ENCODE results near the gene PDCD6IP.
"Not testable (repeated sequence)": the region's sequence is repeated elsewhere in the genome, so short reads cannot be mapped to it uniquely, and the experiment has no call there.

Gene PDCD6IP

GRCh38 chr3:33798418-33799201, at the start of gene PDCD6IP:
TSS of gene PDCD6IP (plus strand) at chr3:33798630. CDS start at chr3:33798729, 99 bp downstream.
- DNase-seq, result peak; percentile 82

- DNase-seq, result no peak
These were observed 48.8 kb upstream of the PDCD6IP start for GRCh38 chr3:33749546-33750210.

GRCh38 chr3:33750211-33750548, 48.2 kb upstream of the PDCD6IP start:
- no peak for DNase-seq

- no peak for DNase-seq
These were observed 47.1 kb upstream of the PDCD6IP start for GRCh38 chr3:33751336-33751735.

- not testable (repeated sequence) for DNase-seq
These were observed 44.0 kb upstream of the PDCD6IP start for GRCh38 chr3:33754391-33754790.

- DNase-seq, result no peak
These were observed 40.1 kb upstream of the PDCD6IP start for GRCh38 chr3:33758281-33758680.

- DNase-seq, result no peak
These were observed 39.6 kb upstream of the PDCD6IP start for GRCh38 chr3:33758864-33759263.

GRCh38 chr3:33768578-33769330, 29.7 kb upstream of the PDCD6IP start:
- DNase-seq, result no peak

GRCh38 chr3:33773637-33774036, 24.8 kb upstream of the PDCD6IP start:
- no peak for DNase-seq

GRCh38 chr3:33775363-33775762, 23.1 kb upstream of the PDCD6IP start:
- no peak for DNase-seq

GRCh38 chr3:33777996-33778395, 20.4 kb upstream of the PDCD6IP start:
- DNase-seq, result no peak

- no peak for DNase-seq
These were observed 18.7 kb upstream of the PDCD6IP start for GRCh38 chr3:33779751-33780150.

- DNase-seq, result not testable (repeated sequence)
These were observed 17.0 kb upstream of the PDCD6IP start for GRCh38 chr3:33781413-33781812.

GRCh38 chr3:33786565-33787327, 11.7 kb upstream of the PDCD6IP start:
- no peak for DNase-seq

- peak; percentile 8 for DNase-seq
These were observed 11.0 kb upstream of the PDCD6IP start for GRCh38 chr3:33787328-33788009.

- no peak for DNase-seq
These were observed 9.1 kb upstream of the PDCD6IP start for GRCh38 chr3:33789183-33789954.

GRCh38 chr3:33790091-33790490, 8.3 kb upstream of the PDCD6IP start:
- no peak for DNase-seq

GRCh38 chr3:33791477-33792166, 6.8 kb upstream of the PDCD6IP start:
- peak; percentile 56 for DNase-seq

GRCh38 chr3:33792167-33792892, 6.1 kb upstream of the PDCD6IP start:
- DNase-seq, result no peak

- no peak for DNase-seq
These were observed 3.3 kb upstream of the PDCD6IP start for GRCh38 chr3:33795131-33795530.
